MG63 (cell line): ENCODE results near the gene MC1R. TPM values are rescaled to one million over a fixed set of nuclear protein-coding genes. Genes with fewer than 3 reads are reported as not detected.
"Not testable (repeated sequence)": the region's sequence is repeated elsewhere in the genome, so short reads cannot be mapped to it uniquely, and the experiment has no call there.

ENCODE experiments used
- DNase-seq: peaks from one replicate; pipeline ENCODE4 v3.0.0-alpha.2; 2020
- H3K27me3 ChIP-seq: fragments of 250-450 bp; sonication (Bioruptor Pico); 2 replicates; pipeline ENCODE4 v1.5.1; 2020; ENCODE audit warnings: mild to moderate bottlenecking, moderate library complexity
- H3K36me3 ChIP-seq: fragments of 250-450 bp; sonication (Bioruptor Pico); 2 replicates; pipeline ENCODE4 v1.5.1; 2020; ENCODE audit warnings: mild to moderate bottlenecking, moderate library complexity
- H3K4me3 ChIP-seq: fragments of 250-450 bp; sonication (Bioruptor Pico); 2 replicates; pipeline ENCODE4 v1.5.1; 2020; ENCODE audit warnings: mild to moderate bottlenecking, moderate library complexity
- H3K9me3 ChIP-seq: fragments of 250-450 bp; sonication (Bioruptor Pico); 2 replicates; pipeline ENCODE4 v1.5.1; 2020; ENCODE audit warnings: mild to moderate bottlenecking, moderate library complexity
- total RNA-seq: library from RNA; depleted of rRNA; stranded (reverse); fragments of >200 nt; shearing (Covaris generic); gene quantifications from 2 replicates; pipeline ENCODE4 v1.2.3, GENCODE V29; 2014; ENCODE audit warnings: low replicate concordance; rRNA removed

The MC1R gene
- total RNA-seq, 1 experiment from 2014 or later: 21.1 TPM

GRCh38 chr16:89958596-89958995 is 39.9 kb downstream of the MC1R start:
- Histone ChIP-seq H3K36me3 (peaks cover 96% of the 10 kb centered on the region), H3K4me3 (no peak overlapping the region), H3K27me3 (no peaks in the 10 kb centered on the region), H3K9me3 (no peaks in the 10 kb centered on the region)
- no peak for DNase-seq

- no peak for DNase-seq
- H3K36me3 ChIP-seq: peaks cover 91% of the 10 kb centered on the region
Observed at GRCh38 chr16:89960966-89961365, 42.3 kb downstream of the MC1R start.

GRCh38 chr16:89961920-89962319 is 43.3 kb downstream of the MC1R start:
- Histone ChIP-seq H3K36me3 (peaks cover 81% of the 10 kb centered on the region), H3K9me3 (no peaks in the 10 kb centered on the region)
- no peak for DNase-seq

More at GRCh38 chr16:89960966-89961365, 42.3 kb downstream of the MC1R start:
- no peaks in the 10 kb centered on the region for H3K9me3 ChIP-seq
- no peaks in the 10 kb centered on the region for H3K27me3 ChIP-seq
- no peak overlapping the region for H3K4me3 ChIP-seq

GRCh38 chr16:89962754-89963498 is 44.3 kb downstream of the MC1R start:
- DNase-seq: no peak
- H3K4me3 ChIP-seq: no peak overlapping the region
- no peaks in the 10 kb centered on the region for H3K27me3 ChIP-seq
- H3K36me3 ChIP-seq: peaks cover 74% of the 10 kb centered on the region
- no peaks in the 10 kb centered on the region for H3K9me3 ChIP-seq

More at GRCh38 chr16:89961920-89962319, 43.3 kb downstream of the MC1R start:
- Histone ChIP-seq H3K27me3 (no peaks in the 10 kb centered on the region), H3K4me3 (no peak overlapping the region)

- no peak for DNase-seq
- H3K36me3 ChIP-seq: peaks cover 63% of the 10 kb centered on the region
- H3K4me3 ChIP-seq: no peak overlapping the region
- no peaks in the 10 kb centered on the region for H3K9me3 ChIP-seq
- no peaks in the 10 kb centered on the region for H3K27me3 ChIP-seq
Observed at GRCh38 chr16:89964201-89964600, 45.5 kb downstream of the MC1R start.

GRCh38 chr16:89965447-89966225 is 47.0 kb downstream of the MC1R start:
- Histone ChIP-seq H3K36me3 (peaks cover 66% of the 10 kb centered on the region), H3K27me3 (no peaks in the 10 kb centered on the region), H3K9me3 (no peaks in the 10 kb centered on the region), H3K4me3 (no peak overlapping the region)
- DNase-seq: no peak

GRCh38 chr16:89966756-89967155 is 48.1 kb downstream of the MC1R start:
- no peak for DNase-seq
- Histone ChIP-seq H3K9me3 (peaks cover 10% of the 10 kb centered on the region), H3K4me3 (no peak overlapping the region), H3K27me3 (no peaks in the 10 kb centered on the region), H3K36me3 (peaks cover 66% of the 10 kb centered on the region)

- H3K27me3 ChIP-seq, H3K4me3 ChIP-seq, DNase-seq: not testable (repeated sequence)
- H3K36me3 ChIP-seq: peaks cover 62% of the 10 kb centered on the region
- H3K9me3 ChIP-seq: peaks cover 13% of the 10 kb centered on the region
Observed at GRCh38 chr16:89967436-89967835, 48.8 kb downstream of the MC1R start.

- H3K4me3 ChIP-seq, DNase-seq, H3K27me3 ChIP-seq: not testable (repeated sequence)
- Histone ChIP-seq H3K9me3 (peaks cover 13% of the 10 kb centered on the region), H3K36me3 (peaks cover 59% of the 10 kb centered on the region)
Observed at GRCh38 chr16:89968074-89968473, 49.4 kb downstream of the MC1R start.

GRCh38 chr16:89969741-89970410 is 51.2 kb downstream of the MC1R start:
- DNase-seq: no peak
- peaks cover 13% of the 10 kb centered on the region for H3K9me3 ChIP-seq

More at GRCh38 chr16:89969741-89970410, 51.2 kb downstream of the MC1R start:
- Histone ChIP-seq H3K4me3 (no peak overlapping the region), H3K36me3 (peaks cover 51% of the 10 kb centered on the region), H3K27me3 (no peaks in the 10 kb centered on the region)

Other genes starting within 250 kb of the MC1R start
- 11.9 and 40.4 TPM in 2 replicates for gene CDK10, start 232.2 kb upstream of the MC1R start, total RNA-seq
- 12.6 and 18.4 TPM in 2 replicates for gene SPATA2L, start 217.2 kb upstream of the MC1R start, total RNA-seq
- gene VPS9D1, start 198.0 kb upstream of the MC1R start, total RNA-seq: 6.4 and 7.2 TPM in 2 replicates
- gene ZNF276, start 197.3 kb upstream of the MC1R start, total RNA-seq: 4.5 and 4.9 TPM in 2 replicates
- 11.9 and 13.1 TPM in 2 replicates for gene FANCA, start 102.2 kb upstream of the MC1R start, total RNA-seq
- 5.0 and 5.3 TPM in 2 replicates for gene SPIRE2, start 90.4 kb upstream of the MC1R start, total RNA-seq
- gene TCF25, start 45.3 kb upstream of the MC1R start, total RNA-seq: 53.2 and 71.3 TPM in 2 replicates
- 803 and 1,289 TPM in 2 replicates for gene TUBB3, start 4.5 kb downstream of the MC1R start, total RNA-seq
- 357 and 571 TPM in 2 replicates for gene DEF8, start 29.9 kb downstream of the MC1R start, total RNA-seq
- gene DBNDD1, start 100.6 kb downstream of the MC1R start, total RNA-seq: 28.0 and 37.3 TPM in 2 replicates
- gene PRDM7, start 158.5 kb downstream of the MC1R start, total RNA-seq: not detected in 2 replicates